NOMO-1 (cell line): Measurements from ENCODE around the gene CC2D2B.
A peak's percentile ranks its signal among the peaks of the same experiment; 100 is the strongest.
"Not testable (repeated sequence)": the region's sequence is repeated elsewhere in the genome, so short reads cannot be mapped to it uniquely, and the experiment has no call there.

ENCODE experiments used
- DNase-seq, 2 experiments: peaks; one replicate each; lab custom pipeline; 2025; ENCODE audit not compliant: unreplicated experiment in 2 of 2; lab: John Stamatoyannopoulos, UW

CC2D2B gene

GRCh38 chr10:95907456-95908253 lies at the start of gene CC2D2B:
Gene CC2D2B, plus strand, starts transcription at chr10:95907975. Its CDS starts 3,349 bp downstream, at chr10:95911324.
- DNase-seq = peak; percentile 68 to 71

GRCh38 chr10:95860166-95860940 lies 47.4 kb upstream of the CC2D2B start:
- no peak for DNase-seq

GRCh38 chr10:95861386-95861785 lies 46.4 kb upstream of the CC2D2B start:
- no peak for DNase-seq

GRCh38 chr10:95864906-95865813 lies 42.6 kb upstream of the CC2D2B start:
- DNase-seq = peak; percentile 29 to 86

GRCh38 chr10:95865814-95866466 lies 41.8 kb upstream of the CC2D2B start:
- DNase-seq = no peak

GRCh38 chr10:95866467-95866842 lies 41.3 kb upstream of the CC2D2B start:
- DNase-seq = no peak

GRCh38 chr10:95867866-95868265 lies 39.9 kb upstream of the CC2D2B start:
- no peak for DNase-seq

GRCh38 chr10:95872158-95872711 lies 35.5 kb upstream of the CC2D2B start:
- no peak for DNase-seq

GRCh38 chr10:95873139-95873538 lies 34.6 kb upstream of the CC2D2B start:
- no peak for DNase-seq

- no peak for DNase-seq
Observed at GRCh38 chr10:95873651-95874050, 34.1 kb upstream of the CC2D2B start.

GRCh38 chr10:95874783-95875182 lies 33.0 kb upstream of the CC2D2B start:
- DNase-seq = not testable (repeated sequence)

- DNase-seq = no peak
Observed at GRCh38 chr10:95876756-95877155, 31.0 kb upstream of the CC2D2B start.

GRCh38 chr10:95877881-95878280 lies 29.9 kb upstream of the CC2D2B start:
- no peak for DNase-seq

GRCh38 chr10:95880704-95881103 lies 27.1 kb upstream of the CC2D2B start:
- DNase-seq = peak in 1 of 2 experiments; percentile 22

- no peak for DNase-seq
Observed at GRCh38 chr10:95881316-95881715, 26.5 kb upstream of the CC2D2B start.

- DNase-seq = no peak
Observed at GRCh38 chr10:95889830-95890229, 17.9 kb upstream of the CC2D2B start.

- peak; percentile 31 to 70 for DNase-seq
Observed at GRCh38 chr10:95896071-95896850, 11.5 kb upstream of the CC2D2B start.

GRCh38 chr10:95905897-95906580 lies 1.7 kb upstream of the CC2D2B start:
- DNase-seq = not testable (repeated sequence)
